ENCODE results near the gene METTL24.

- no peak for TF ChIP-seq ARNTL (CRISPR knock-in tag; IDR thresholded peaks at IDR 0.05; ENCODE audit: borderline replicate concordance, low read depth)
- TF ChIP-seq ZFP30 (CRISPR knock-in tag; IDR thresholded peaks at IDR 0.05): no peak
- no peak for TF ChIP-seq PATZ1 (CRISPR knock-in tag; IDR thresholded peaks at IDR 0.05; ENCODE audit: borderline replicate concordance)
- TF ChIP-seq ZNF8 (CRISPR knock-in tag; IDR thresholded peaks at IDR 0.05): no peak
- TF ChIP-seq CSRNP3 (CRISPR knock-in tag; IDR thresholded peaks at IDR 0.05): no peak
- TF ChIP-seq ZFP3 (CRISPR knock-in tag; IDR thresholded peaks at IDR 0.05): no peak
- no peak for TF ChIP-seq OSR1 (CRISPR knock-in tag; IDR thresholded peaks at IDR 0.05)
- TF ChIP-seq TOX (CRISPR knock-in tag; IDR thresholded peaks at IDR 0.05; ENCODE audit: borderline replicate concordance): no peak
- no peak for TF ChIP-seq RARB (CRISPR knock-in tag; IDR thresholded peaks at IDR 0.05)
- TF ChIP-seq GLIS3 (CRISPR knock-in tag; IDR thresholded peaks at IDR 0.05): no peak
Observed at GRCh38 chr6:110404607-110405006, 46.5 kb upstream of the METTL24 start.

Measured in SK-N-SH treated with all-trans-retinoic acid at 6 μM for 48 hours (cell line).